GM18499 (cell line): Measurements from ENCODE around the gene DHX35.
"Not testable (repeated sequence)": the region's sequence is repeated elsewhere in the genome, so short reads cannot be mapped to it uniquely, and the experiment has no call there.

Experiments used
- ATAC-seq: cut with Tn5 transposase; IDR thresholded peaks from one replicate; pipeline ENCODE4 v1.9.1; 2021; ENCODE audit warnings: moderate number of reproducible peaks; ENCODE audit not compliant: insufficient read depth, unreplicated experiment

DHX35 gene

DNA sequence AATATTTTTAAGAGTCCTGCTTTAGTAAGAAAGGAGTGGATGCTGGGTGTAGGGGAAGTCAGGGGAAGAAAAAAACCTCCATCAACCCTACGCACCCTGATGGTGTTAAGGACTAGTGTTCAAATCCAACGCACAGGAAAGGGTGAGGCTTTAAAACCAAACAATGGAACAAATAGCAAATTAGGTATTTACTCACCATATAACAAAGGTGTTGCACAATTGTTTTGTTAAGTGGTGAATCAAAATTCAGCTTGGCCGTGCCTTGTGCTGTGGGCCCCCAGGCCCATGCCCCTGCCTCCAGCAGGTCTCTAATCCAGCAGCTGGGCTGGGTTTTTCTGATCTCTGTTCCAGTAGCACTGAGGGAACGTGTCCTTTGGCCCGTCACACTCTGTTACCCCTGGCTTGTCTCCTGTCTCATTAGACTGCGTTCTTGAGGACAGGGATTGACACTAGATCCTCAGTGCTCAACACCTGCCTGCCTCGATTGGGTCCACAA is 24.1 kb upstream of the DHX35 start:
- ATAC-seq, result no peak

DNA sequence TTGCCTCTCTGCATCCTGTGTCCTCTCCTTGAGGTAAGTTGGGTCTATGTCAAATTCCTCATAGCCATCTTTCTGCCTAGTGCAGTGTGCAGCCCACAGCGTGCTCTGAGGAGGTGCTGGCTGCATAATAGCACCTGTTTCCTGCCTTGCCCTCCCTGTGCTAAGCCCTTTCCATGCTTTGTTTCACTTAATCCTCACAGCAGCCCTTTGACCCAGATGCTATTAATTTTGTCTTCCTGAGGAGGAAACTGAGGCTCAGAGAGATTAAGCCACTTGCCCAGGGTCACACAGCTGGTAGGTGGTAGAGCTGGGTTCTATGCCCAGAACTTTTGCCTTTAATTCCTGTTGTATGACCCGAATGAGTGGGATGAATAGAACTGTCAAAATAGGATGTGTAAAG is 22.5 kb upstream of the DHX35 start:
- no peak for ATAC-seq

DNA sequence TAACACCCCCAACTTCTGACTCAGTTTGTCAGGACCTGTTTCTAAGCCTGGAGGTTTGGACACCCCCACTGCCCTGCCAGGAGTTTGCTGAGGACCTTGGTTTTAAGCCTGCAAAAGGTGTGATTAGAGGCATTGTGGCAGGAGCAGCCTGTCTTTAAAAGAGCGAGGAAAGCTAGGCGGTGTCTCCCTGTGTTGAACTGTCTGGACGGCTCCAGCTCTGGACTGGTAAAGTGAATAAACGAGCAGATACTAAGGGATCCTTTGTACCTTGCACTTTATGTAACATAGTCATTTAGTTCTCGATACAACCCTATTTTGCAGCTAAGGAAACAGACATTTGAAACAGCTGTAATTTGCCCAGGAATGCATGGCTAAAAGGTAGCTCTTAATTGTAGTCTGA is 21.5 kb upstream of the DHX35 start:
- no peak for ATAC-seq

DNA sequence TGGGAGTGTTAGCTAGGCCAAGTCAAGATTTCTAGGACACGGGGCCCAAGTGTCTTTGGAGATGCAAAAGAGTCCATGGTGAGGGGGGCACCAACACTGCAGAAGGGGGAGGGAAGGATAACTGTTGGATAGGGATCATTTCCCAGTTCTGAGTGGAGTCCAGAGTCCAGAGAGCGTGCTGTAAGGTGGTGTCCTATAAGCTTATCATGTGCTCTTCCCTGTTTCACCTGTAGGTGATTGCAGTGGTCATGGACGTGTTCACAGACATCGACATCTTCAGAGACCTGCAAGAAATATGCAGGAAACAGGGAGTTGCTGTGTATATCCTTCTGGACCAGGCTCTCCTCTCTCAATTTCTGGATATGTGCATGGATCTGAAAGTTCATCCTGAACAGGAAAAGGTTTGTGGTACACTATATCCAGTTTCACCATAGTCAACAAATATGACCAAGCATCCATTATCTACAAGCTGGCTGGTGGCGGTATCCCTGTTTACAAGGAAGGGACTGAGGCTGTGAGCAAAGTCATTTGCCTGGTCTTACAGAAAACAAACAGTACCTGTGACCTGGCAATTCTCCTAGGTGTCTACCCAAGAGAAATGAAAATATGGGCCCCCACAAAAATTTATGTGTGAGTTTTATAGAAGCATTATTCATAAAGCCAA is 20.3 kb upstream of the DHX35 start:
- ATAC-seq, result no peak

DNA sequence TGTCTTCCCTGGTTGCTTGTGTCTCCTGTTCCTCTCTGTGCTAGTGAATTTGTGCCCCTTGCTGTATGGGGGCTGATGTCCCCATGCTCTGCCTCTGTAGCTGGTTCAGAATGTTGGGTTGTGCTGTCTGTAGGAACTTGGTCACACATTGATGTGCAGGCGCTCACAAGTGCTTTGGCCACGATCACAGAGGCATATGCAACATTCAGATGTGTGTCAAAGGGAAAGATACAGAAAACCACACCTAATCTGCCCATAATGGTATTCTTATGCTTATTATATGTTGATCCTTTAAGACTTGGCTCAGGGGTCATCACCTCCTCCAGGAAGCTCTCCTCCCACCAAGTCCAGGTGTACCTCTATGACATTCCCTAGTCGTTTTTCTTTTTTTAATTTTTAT is 17.1 kb upstream of the DHX35 start:
- no peak for ATAC-seq

DNA sequence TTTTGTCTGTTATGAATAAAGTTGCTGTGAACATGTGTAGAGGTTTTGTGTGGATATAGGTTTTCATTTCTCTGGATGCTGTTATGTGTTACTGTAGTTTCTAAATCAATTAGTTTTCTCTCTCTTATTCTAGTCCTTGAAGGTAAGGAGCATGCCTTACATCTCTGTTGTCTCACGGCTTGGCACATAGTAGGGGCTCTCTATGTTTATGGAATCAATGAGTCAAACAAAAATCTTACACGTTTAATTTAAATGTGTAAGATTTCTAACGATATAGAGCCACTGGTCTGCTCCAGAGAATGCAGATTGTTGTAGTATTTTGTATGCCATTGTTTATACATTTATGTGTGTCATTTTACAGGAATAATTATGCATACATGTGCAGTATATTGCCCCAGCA is 15.3 kb upstream of the DHX35 start:
- no peak for ATAC-seq

DNA sequence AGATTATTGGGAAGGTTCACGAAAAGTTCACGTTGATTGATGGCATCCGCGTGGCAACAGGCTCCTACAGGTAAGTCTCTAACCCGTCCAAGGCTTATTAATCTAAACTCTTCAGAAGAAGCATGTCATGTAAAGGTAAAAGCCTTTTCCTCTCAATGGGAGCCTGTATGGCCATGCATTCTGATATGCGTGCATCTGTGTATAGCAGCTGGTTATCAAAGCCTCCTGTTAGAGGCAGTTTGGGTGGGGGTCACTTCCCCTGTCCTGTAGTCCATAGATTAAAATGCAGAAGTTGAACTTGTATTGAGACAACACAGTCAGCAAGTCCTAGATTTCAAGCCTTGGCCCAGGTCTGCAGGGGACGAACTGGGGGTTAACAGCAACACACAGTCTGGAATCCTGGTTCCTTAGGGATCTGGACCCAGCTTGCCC is 14.2 kb upstream of the DHX35 start:
- ATAC-seq, result no peak

DNA sequence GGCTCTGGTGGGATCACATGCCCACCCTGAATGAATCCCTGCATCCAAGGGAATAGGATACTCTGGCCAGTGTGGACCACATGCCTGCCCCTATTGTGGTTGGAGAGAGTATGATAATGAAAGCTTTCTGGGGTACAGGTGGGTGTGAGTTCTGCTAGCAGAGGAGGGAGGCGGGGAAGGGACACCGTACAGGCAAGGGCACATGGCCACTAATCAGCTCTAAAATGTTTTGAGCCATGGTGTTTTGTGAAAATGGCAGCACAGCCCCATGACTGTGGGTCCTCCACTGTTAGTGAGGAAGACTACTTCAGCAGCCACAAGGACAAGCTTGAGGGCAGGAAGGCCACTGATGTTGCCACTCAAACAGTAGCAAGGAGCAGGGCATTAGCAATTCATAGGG is 11.9 kb upstream of the DHX35 start:
- no peak for ATAC-seq

DNA sequence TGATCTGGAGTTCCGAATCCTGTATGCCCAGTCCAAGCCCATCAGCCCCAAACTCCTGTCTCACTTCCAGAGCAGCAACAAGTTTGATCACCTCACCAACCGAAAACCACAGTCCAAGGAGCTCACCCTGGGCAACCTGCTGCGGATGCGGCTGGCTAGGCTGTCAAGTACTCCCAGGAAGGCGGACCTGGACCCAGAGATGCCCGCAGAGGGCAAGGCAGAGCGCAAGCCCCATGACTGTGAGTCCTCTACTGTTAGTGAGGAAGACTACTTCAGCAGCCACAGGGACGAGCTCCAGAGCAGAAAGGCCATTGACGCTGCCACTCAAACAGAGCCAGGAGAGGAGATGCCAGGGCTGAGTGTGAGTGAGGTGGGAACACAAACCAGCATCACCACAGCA is 10.5 kb upstream of the DHX35 start:
- ATAC-seq, result no peak

DNA sequence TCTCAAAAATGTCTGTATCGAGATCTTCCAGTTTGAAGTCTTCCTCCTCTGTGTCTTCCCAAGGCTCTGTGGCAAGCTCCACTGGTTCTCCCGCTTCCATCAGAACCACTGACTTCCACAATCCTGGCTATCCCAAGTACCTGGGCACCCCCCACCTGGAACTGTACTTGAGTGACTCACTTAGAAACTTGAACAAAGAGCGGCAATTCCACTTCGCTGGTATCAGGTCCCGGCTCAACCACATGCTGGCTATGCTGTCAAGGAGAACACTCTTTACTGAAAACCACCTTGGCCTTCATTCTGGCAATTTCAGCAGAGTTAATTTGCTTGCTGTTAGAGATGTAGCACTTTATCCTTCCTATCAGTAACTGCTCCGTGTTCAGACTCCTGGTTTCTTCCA is 10.0 kb upstream of the DHX35 start:
- ATAC-seq, result no peak

DNA sequence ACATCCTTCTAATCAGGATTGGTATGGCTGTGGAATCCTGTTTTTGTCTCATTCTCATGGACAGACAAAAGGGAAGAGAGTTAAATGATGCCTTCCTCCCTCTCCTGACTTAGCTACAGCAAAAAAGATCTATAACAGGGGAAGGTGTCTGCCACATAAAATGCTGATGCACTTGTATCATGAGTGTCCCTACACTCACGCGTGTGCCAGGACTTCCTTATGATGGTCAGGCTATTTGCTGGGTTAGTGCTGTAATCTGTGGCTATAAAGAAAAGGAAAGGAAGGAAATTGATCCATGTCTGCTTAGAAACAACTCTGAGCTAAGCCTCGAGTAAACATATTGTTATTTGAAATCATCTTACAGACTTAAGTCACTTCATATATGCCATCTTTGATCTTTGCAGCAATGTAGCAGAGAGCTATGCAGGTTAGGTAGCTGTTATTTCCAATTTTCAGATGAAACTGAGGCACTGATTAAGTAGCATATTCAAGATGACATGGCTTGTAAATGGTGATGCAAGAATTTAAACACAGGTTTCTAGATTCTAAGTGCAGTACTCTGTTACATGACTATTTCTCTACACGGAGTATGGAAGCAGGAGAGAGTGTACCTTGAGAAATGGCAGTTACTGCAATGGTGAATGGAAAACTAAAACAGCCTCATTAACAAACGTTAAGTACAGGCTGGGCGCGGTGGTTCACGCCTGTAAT is 8.4 kb upstream of the DHX35 start:
- no peak for ATAC-seq

DNA sequence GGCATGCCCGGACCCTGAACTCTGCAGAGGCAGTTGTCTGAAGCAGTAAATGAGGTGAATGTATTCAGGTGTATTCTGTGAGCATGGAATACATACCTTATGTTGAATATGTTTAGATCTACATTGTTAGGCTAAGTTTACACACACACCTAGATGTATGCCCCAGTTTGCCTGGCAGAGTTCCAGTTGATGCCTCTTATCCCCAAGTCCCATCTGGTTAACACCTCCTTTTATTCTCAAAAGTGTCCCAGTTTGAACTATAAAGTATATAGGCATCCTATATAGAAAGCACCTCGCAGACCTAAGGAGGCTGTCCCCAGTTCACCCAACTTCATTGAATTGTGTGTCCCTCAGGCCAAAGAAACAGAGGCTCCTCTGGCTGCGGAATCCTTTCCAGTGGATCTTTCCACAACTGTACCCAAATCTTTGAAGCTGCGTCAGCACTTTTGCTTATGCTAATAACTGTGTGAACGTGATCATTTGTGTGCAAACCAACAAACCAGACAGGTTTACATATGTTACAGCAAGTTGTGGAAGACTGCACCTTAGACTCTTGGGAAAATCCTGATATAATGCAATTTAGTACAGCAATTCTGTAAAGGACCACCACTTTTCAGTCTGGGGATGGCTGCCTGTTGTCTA is 4.8 kb upstream of the DHX35 start:
- no peak for ATAC-seq

DNA sequence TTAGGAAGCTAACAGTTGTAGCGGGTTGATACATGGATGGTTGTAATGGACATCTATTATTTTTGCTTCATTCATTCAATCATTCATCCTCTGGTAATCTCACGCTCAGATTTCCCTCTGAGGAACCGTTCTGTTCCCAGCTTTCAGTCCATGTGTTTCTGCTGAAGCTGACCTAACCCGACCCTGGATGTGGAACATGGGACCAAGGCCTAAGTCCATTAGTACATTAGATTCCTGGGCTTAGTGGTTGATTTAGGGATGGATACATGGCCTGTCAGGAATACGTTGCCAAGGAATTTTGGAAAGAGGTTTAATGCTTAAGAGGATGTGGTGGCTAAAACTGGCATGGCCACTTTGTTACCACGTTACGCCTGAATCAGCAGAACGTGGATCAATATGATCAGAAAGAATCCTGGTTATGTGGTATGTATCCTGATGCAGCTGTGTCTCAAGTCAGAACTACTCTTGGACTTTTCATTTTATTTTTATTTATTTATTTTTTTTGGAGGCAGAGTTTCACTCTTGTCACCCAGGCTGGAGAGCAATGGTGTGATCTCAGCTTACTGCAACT is 4.1 kb upstream of the DHX35 start:
- no peak for ATAC-seq

DNA sequence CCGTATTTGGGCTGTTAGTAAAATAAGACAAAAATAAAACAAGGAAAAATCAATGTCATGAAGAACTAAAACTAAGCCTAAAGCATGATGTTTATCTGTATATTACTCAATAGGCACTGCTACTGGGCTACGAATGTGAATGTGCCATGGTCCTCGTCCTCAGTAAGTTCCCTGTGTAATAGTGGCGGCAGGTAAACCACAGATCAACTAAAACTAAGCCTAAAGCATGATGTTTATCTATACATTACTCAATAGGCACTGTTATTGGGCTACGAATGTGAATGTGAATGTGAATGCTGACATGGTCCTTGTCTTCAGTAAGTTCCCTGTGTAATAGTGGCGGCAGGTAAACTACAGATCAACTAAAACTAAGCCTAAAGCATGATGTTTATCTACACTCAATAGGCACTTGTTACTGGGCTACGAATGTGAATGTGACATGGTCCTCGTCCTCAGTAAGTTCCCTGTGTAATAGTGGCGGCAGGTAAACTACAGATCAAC is 1.9 kb upstream of the DHX35 start:
- ATAC-seq, result not testable (repeated sequence)

DNA sequence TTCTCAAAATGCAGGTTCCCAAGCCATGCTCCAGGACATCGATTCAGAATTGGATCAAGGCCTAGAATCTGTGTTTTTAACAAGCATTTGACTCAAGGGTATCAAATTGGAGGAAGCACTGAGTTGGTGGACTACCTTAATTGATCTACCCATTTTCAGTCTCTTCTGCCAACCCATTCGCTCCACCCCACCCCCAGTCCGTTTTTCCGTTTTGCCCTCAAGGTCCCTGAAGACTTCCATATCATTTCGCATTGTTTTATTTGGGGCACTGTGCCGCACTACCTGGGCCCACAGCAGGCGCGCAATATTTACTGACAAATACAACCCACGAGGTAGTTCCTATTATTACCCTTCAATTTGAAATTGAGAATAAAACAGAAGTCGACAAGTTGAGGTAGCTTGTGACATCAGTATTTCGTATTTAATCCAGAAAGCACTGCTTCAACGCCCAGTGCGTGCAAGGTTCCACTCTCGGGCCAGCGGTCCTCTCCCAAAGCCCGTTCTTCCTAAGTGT is 557 bp upstream of the DHX35 start:
- ATAC-seq, result no peak

DNA sequence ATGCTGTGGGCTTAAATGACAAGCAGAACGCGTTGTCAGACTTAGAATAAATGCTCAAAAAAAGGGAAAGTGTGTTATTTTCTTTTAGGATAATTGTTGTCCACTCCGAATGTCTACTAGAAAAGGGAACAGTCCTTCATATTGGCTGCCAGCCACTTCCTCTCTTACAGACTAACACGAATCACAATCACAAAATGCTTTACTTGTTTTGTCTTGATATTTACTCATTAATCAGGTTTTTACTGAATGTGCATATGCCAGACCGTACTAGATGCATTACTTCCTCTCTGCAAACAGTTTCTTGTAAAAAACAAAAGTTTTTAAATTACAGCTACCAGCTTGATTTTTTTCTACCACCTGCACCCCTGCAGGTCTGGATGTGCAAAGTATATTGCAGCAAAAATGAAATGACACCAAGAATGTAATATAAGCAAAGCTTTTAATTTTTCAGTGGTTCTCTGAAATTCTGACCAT is 821 bp downstream of the DHX35 start:
- ATAC-seq, result no peak

DNA sequence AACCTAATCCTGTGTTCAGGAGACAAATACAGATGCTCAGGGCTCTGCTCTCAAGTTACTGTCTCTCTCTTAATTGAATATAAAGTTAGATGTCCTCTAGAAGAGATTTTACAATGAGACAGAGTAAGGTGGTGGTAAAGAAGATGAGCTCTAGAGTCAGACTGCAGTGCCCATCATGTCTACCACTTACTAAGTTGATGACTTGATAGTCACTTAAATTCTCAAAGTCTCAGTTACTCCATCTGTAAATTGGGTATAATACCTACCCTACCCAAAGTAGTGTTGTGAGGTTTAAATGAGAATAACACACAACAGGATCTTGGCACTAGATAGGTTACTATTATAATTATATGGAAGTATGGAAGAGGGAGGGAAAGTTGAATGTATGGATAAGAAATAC is 1.6 kb downstream of the DHX35 start:
- no peak for ATAC-seq

DNA sequence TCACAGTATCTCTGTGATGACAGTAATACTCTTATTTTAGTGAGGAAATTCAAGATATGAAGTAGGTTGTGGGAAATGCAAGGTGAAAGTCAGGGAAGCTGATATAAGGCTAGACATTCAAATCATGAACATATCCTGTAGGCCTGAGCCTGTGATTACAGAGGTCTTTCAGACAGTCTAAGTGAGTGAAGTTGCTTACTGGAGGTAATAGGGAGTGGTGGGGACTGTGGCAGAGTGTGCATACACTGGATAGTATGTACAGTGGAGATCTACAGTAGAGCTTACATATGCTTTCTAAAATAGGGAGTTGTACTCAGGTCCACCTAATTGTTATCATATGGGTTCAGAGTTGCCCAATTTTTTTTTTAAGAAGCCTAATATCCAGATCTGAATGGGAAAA is 3.1 kb downstream of the DHX35 start:
- ATAC-seq, result no peak

DNA sequence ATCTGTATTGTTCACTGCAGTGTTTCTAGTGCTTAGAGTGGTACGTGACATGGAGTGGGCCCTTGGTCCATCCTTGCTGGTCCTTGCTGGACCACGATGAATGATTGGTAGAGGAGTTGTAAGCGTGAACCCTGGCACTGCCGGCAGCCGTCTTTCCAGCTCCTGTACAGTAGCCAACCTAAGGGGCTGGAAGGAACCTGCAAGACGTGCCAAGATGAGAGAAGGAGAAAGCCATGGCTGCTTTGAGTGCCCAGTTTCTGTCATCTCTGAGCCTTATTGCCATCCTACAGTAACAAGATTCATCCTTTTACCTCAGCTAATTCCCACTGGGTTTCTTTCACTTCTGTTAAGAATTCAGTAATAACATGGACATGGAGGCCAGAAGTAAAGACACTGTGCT is 5.9 kb downstream of the DHX35 start:
- no peak for ATAC-seq

DNA sequence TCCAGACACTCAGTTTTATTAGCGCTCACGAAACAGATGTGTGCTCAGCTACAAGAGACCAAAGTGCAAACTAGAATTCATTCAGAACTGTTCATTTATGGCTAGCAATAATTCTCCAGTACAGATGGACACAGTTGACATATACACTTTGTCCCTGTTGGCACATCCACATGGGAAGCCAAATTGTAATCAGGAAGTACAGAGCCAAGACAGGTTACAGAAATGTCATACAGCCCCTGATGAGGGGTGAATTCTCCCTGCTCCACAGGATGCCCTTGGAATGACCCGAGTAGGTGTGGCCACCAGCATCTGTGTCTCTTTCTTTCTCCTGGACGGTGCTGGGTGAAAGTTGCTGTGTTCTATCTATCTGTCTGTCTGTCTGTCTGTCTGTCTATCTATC is 7.6 kb downstream of the DHX35 start:
- ATAC-seq, result no peak

DNA sequence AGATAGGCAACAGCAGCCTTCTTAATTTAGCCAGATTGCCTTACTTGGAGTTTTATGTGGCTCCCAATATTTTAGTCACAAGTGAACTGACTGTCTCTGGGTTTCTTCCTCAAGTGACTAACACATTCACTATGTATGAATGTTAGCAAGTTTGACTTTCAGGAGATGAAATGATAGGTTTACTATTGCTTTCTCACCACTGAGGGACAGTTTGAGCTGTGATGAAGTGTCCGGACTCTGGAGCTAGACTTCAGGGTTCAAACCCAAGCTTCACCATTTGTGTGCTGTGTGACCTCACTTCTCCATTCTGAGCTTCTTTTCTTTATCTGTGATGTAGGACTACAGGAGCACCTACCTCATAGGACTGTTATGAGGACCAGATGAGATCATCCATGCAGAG is 8.2 kb downstream of the DHX35 start:
- no peak for ATAC-seq
